GM12878 (cell line): Measurements from ENCODE around the gene PLA2G2C. TPM values are rescaled to one million over a fixed set of nuclear protein-coding genes. Genes with fewer than 3 reads are reported as not detected.

ENCODE experiments used
- ATAC-seq: fragments of 200-7000 bp; cut with Tn5 transposase; 3 replicates; pipeline ENCODE4 v1.9.1; 2020; ENCODE audit warnings: mild to moderate bottlenecking, moderate library complexity
- BruUV-seq: library from RNA; stranded (reverse); fragments of 400-500 nt; replicated peaks from 2 replicates; lab custom pipeline; 2021; lab: Mats Ljungman, UMichigan
- CTCF ChIA-PET: fragments of 300-600 bp; sonication (Branson Sonifier 250); formaldehyde crosslinking; extraction: SDS; loops from one replicate; lab custom pipeline; 2021; ENCODE audit warnings: inconsistent platforms; lab: Yijun Ruan, JAX
- POLR2A ChIA-PET: fragments of 350-600 bp; formaldehyde crosslinking; extraction: SDS; loops from one replicate; lab custom pipeline; 2021; ENCODE audit warnings: inconsistent platforms; lab: Charles Lee
- RAD21 ChIA-PET: fragments of 300-600 bp; sonication (Branson Sonifier 250); formaldehyde crosslinking; loops from one replicate; lab custom pipeline; 2023; ENCODE audit warnings: antibody characterized with exemption; ENCODE audit not compliant: unreplicated experiment; lab: Charles Lee
- SMC1A ChIA-PET: fragments of 300-600 bp; sonication (Branson Sonifier 250); formaldehyde crosslinking; loops from one replicate; lab custom pipeline; 2023; ENCODE audit not compliant: unreplicated experiment, uncharacterized antibody; lab: Charles Lee
- DNase-seq: peaks from one replicate; pipeline ENCODE4 v3.0.0-alpha.2; 2011; ENCODE audit warnings: low read depth, low spot score
- FAIRE-seq: peaks from 3 replicates; lab custom pipeline; 2011; peaks lifted over from hg19 to GRCh38; lab: Jason Lieb, UNC
- H2AFZ ChIP-seq: 2 replicates; pipeline ENCODE4 v1.6.0; 2011; ENCODE audit warnings: low read depth, low read length, control low read depth; ENCODE audit not compliant: control insufficient read depth
- H3K27ac ChIP-seq: 2 replicates; pipeline ENCODE4 v1.5.1; 2011; ENCODE audit warnings: control low read depth; ENCODE audit not compliant: control insufficient read depth, insufficient read depth
- H3K27me3 ChIP-seq, 2 experiments: replicated peaks in 1 of 2; 2 replicates each; pipeline versions ENCODE4 v1.6.0 to v1.6.1; 2011; ENCODE audit warnings: low read length in 1 of 2; ENCODE audit not compliant: control insufficient read depth in 2 of 2, insufficient read depth in 2 of 2
- H3K36me3 ChIP-seq, 2 experiments: 2 replicates each; pipeline ENCODE4 v1.5.1; 2011; ENCODE audit warnings: low read length in 1 of 2; ENCODE audit not compliant: control insufficient read depth in 2 of 2, insufficient read depth in 2 of 2
- H3K4me1 ChIP-seq: 2 replicates; pipeline ENCODE4 v1.6.1; 2011; ENCODE audit warnings: mild to moderate bottlenecking, low read length, moderate library complexity, mixed read lengths; ENCODE audit not compliant: control insufficient read depth, insufficient read depth
- H3K4me2 ChIP-seq: 2 replicates; pipeline ENCODE4 v1.6.0; 2011; ENCODE audit warnings: control low read depth; ENCODE audit not compliant: control insufficient read depth, insufficient read depth
- H3K4me3 ChIP-seq: fragments of 200-600 bp; sonication (generic); 2 replicates; pipeline ENCODE4 v1.5.1; 2016
- H3K79me2 ChIP-seq: 2 replicates; pipeline ENCODE4 v1.6.0; 2011; ENCODE audit warnings: low read length; ENCODE audit not compliant: control insufficient read depth, insufficient read depth
- H3K9ac ChIP-seq: 2 replicates; pipeline ENCODE4 v1.8.0; 2011; ENCODE audit warnings: low read length, control low read depth, mixed read lengths; ENCODE audit not compliant: control insufficient read depth, insufficient read depth
- H3K9me3 ChIP-seq: replicated peaks from 3 replicates; pipeline ENCODE4 v1.5.1; 2011; ENCODE audit warnings: mild to moderate bottlenecking, low read length; ENCODE audit not compliant: control insufficient read depth, insufficient read depth
- H4K20me1 ChIP-seq: 2 replicates; pipeline ENCODE4 v1.6.0; 2011; ENCODE audit not compliant: control insufficient read depth, insufficient read depth
- BRCA1 ChIP-seq: IDR thresholded peaks from 2 replicates; pipeline ENCODE4 v1.6.1; 2011; ENCODE audit warnings: low read depth, low read length, improper control_type of control experiment
- EGR1 ChIP-seq, 2 experiments: IDR thresholded peaks; 1 replicate in 1 of 2; 2 replicates in 1 of 2; pipeline ENCODE4 v1.6.1; 2011 to 2012; ENCODE audit warnings: low read depth in 2 of 2, low read length in 2 of 2, borderline replicate concordance in 1 of 2, mild to moderate bottlenecking in 1 of 2, moderate library complexity in 1 of 2
- RELB ChIP-seq: fragments of 450-650 bp; IDR thresholded peaks from 2 replicates; pipeline ENCODE4 v1.6.1; 2017; ENCODE audit warnings: low read depth, mild to moderate bottlenecking, moderate library complexity
- TBL1XR1 ChIP-seq: IDR thresholded peaks from 2 replicates; pipeline ENCODE4 v1.6.1; 2012; ENCODE audit warnings: low read depth, low read length, improper control_type of control experiment
- WGBS: methylation state at CpG from one replicate; pipeline ENCODE4 v1.1.6; 2016; ENCODE audit warnings: low lambda C conversion rate; ENCODE audit not compliant: insufficient replicate concordance, insufficient coverage; ENCODE audit errors: missing lambda C conversion rate; 5-methylcytosine and 5-hydroxymethylcytosine counted together
- in situ Hi-C: fragments of 300-500 bp; cut with MboI; formaldehyde crosslinking; loops from 9 replicates; pipeline ENCODE4 v1.14.3; 2018; ENCODE audit warnings: mixed read lengths
- intact Hi-C: fragments of 100-400 bp; cut with micrococcal nuclease; formaldehyde crosslinking; loops from one replicate; pipeline ENCODE4 v1.14.2; 2022; ENCODE audit not compliant: unreplicated experiment
- polyA plus RNA-seq, 11 experiments: library from polyadenylated mRNA; depleted of rRNA in 4 of 11; unstranded in 6 of 11; stranded (reverse) in 5 of 11; fragments of >200 nt; fragmentation: Nextera tagmentation in 4 of 11; fragmentation: Illumina TruSeq in 1 of 11; extraction: Ambion mirVana in 4 of 11; extraction: Trizol in 1 of 11; gene quantifications; 1 replicate in 1 of 11; 2 replicates in 10 of 11; pipeline versions ENCODE4 v1.2.1 to v1.2.3, GENCODE V29; 2011 to 2016; ENCODE audit warnings: inconsistent platforms in 2 of 11, missing spikeins in 2 of 11, low read depth in 1 of 11
- total RNA-seq, 4 experiments: library from RNA; depleted of rRNA in 3 of 4; stranded (reverse); fragments of >200 nt in 3 of 4; fragmentation: Illumina TruSeq in 1 of 4; extraction: Trizol in 1 of 4; gene quantifications; 2 replicates each; pipeline versions ENCODE4 v1.2.1 to v1.2.3, GENCODE V29; 2013 to 2021

Gene PLA2G2C
- total and polyA plus RNA-seq, 10 of the 15 experiments (the other 5 are each of a cell fraction or from before 2014, with no cell fraction given), result 0.05 TPM; not detected in 9

GRCh38 chr1:20179371-20180128, 6.8 kb downstream of the PLA2G2C start:
- 5% methylated on average over 2 of the region's 2 CpGs for WGBS
- no peak overlapping the region for H2AFZ ChIP-seq
- CTCF ChIA-PET, result interaction anchor here (1.2 to 5.2 kb wide), 5 partner anchors 8 to 262 kb away, joined by 3 to 20 read pairs (median 4); no protein-coding TSS in a partner anchor
- intact Hi-C loops, result no loop called here
- no peaks in the 10 kb centered on the region for H3K79me2 ChIP-seq
- TF ChIP-seq BRCA1 (no peak), EGR1 (IDR thresholded peaks at IDR 0.05; ENCODE audit: borderline replicate concordance in 1 of 2, low read depth in 2 of 2, low read length in 2 of 2) (no peak), RELB (no peak), TBL1XR1 (no peak)
- TF ChIP-seq, all 136 proteins: peak for 0
- H3K27ac ChIP-seq, result no peak overlapping the region
- H3K4me3 ChIP-seq, result no peak overlapping the region
- H3K27me3 ChIP-seq, result peaks cover 0 to 2% of the 10 kb centered on the region in 2 experiments; a peak in 2 of 4 replicates
- no peaks in the 10 kb centered on the region for H4K20me1 ChIP-seq
- H3K4me1 ChIP-seq, result no peaks in the 10 kb centered on the region
- H3K36me3 ChIP-seq, result no peaks in the 10 kb centered on the region
- DNase-seq, result no peak
- in situ Hi-C loops, result no loop called here
- RAD21 ChIA-PET, result interaction anchor here (1.0 to 1.1 kb wide), 2 partner anchors 28 to 262 kb away, joined by 3 to 4 read pairs; no protein-coding TSS in a partner anchor
- POLR2A ChIA-PET, result no interaction called here
- H3K4me2 ChIP-seq, result no peak overlapping the region
- FAIRE-seq, result no peak
- SMC1A ChIA-PET, result interaction anchor here (1.1 to 1.7 kb wide), 2 partner anchors 13 to 16 kb away, joined by 6 to 7 read pairs; no protein-coding TSS in a partner anchor
- ATAC-seq, result no peak
- no peaks in the 10 kb centered on the region; the same call in 2 of the 3 replicates for H3K9me3 ChIP-seq
- no TSS peak for BruUV-seq
- no peak overlapping the region for H3K9ac ChIP-seq
